Esophagus muscularis mucosa (tissue), 4 donors: ENCODE data around the gene MLST8.

ENCODE experiments used
- EP300 ChIP-seq: sonication (generic); formaldehyde crosslinking; IDR thresholded peaks from one replicate; pipeline ENCODE4 v1.6.1; 2017; ENCODE audit warnings: antibody characterized with exemption
- POLR2A ChIP-seq: fragments of 450-650 bp; IDR thresholded peaks from one replicate; pipeline ENCODE4 v1.6.1; 2017; ENCODE audit warnings: antibody characterized with exemption, moderate library complexity, mild to moderate bottlenecking, low read depth
- POLR2AphosphoS5 ChIP-seq, 2 donors: sonication (generic); formaldehyde crosslinking; IDR thresholded peaks; one replicate each; pipeline ENCODE4 v1.6.1; 2017; ENCODE audit warnings: antibody characterized with exemption in 2 of 2
- TF ChIP-seq, protein P1 (sequence below), 3 experiments: fragments of 200-600 bp in 2 of 3; fragments of 450-650 bp in 1 of 3; sonication (generic) in 2 of 3; IDR thresholded peaks; one replicate each; pipeline ENCODE4 v1.5.1; 2017 to 2019; ENCODE audit warnings: antibody characterized with exemption in 3 of 3, mild to moderate bottlenecking in 2 of 3, moderate library complexity in 1 of 3

DNA sequence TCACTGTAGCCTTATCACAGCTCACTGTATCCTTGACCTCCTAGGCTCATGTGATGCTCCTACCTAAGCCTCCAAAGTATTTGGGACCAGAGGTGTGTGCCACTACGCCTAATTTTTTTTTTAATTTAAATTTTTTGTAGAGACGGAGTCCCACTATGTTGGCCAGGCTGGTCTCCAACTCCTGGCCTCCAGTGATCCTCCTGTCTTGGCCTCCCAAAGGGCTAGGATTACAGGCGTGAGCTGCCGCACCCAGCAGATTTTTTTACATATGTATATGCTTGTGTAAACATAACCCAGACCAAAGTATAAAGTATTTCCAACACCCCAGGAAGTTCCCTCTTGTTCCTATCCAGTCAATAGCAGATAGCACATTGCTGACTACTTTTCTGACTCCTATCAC is 11.1 kb downstream of the MLST8 start:
- TF ChIP-seq, protein P1, sequence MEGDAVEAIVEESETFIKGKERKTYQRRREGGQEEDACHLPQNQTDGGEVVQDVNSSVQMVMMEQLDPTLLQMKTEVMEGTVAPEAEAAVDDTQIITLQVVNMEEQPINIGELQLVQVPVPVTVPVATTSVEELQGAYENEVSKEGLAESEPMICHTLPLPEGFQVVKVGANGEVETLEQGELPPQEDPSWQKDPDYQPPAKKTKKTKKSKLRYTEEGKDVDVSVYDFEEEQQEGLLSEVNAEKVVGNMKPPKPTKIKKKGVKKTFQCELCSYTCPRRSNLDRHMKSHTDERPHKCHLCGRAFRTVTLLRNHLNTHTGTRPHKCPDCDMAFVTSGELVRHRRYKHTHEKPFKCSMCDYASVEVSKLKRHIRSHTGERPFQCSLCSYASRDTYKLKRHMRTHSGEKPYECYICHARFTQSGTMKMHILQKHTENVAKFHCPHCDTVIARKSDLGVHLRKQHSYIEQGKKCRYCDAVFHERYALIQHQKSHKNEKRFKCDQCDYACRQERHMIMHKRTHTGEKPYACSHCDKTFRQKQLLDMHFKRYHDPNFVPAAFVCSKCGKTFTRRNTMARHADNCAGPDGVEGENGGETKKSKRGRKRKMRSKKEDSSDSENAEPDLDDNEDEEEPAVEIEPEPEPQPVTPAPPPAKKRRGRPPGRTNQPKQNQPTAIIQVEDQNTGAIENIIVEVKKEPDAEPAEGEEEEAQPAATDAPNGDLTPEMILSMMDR (IDR thresholded peaks at IDR 0.05), result no peak
- no peak for TF ChIP-seq POLR2AphosphoS5 (IDR thresholded peaks at IDR 0.05)
- no peak for TF ChIP-seq EP300
- TF ChIP-seq POLR2A, result no peak
